ENCODE results near the gene ANGEL1.

ANGEL1 gene

DNA sequence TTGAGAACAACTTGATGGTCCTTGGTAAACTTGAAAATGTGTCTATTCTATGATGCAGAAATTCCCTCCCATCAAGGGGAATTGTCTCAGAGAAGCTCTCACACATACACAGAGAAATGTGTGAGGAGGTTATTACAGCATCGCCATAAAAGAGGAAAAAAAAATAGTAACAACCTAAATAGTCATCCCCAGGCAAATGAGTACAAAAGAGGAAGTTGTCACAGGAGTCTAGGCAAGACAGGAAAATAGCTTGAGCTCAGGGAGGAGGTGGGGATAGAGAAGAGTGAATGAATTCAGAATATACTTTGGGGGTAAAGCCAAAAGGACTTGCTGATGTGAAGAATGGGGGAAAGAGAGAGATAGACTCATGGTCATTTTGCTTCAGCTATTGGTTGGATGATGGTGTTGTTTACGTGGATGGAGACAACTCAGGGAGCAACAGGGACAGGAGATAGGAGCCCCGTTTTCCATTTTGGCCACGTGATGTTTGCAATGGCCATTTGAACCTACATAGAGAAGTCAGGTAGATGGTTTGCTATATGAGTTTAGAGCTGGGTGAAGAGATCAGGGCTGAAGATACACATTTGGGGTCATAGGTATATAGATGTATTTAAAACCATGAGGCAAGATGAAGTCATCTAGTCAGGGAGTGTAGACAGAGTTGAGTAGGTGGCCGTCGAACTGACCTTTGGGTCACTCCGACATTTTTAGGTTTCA is 33.8 kb upstream of the ANGEL1 start:
- CTCF ChIA-PET: interaction anchor here (1.6 kb wide), 1 partner anchor 29 kb away, joined by 7 read pairs; no protein-coding TSS in a partner anchor
- no peak for DNase-seq (ENCODE audit: low read depth, low spot score)
- no peak overlapping the region for H3K4me3 ChIP-seq (ENCODE audit: low read depth, low read length)
- TF ChIP-seq, protein P1, sequence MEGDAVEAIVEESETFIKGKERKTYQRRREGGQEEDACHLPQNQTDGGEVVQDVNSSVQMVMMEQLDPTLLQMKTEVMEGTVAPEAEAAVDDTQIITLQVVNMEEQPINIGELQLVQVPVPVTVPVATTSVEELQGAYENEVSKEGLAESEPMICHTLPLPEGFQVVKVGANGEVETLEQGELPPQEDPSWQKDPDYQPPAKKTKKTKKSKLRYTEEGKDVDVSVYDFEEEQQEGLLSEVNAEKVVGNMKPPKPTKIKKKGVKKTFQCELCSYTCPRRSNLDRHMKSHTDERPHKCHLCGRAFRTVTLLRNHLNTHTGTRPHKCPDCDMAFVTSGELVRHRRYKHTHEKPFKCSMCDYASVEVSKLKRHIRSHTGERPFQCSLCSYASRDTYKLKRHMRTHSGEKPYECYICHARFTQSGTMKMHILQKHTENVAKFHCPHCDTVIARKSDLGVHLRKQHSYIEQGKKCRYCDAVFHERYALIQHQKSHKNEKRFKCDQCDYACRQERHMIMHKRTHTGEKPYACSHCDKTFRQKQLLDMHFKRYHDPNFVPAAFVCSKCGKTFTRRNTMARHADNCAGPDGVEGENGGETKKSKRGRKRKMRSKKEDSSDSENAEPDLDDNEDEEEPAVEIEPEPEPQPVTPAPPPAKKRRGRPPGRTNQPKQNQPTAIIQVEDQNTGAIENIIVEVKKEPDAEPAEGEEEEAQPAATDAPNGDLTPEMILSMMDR (IDR thresholded peaks at IDR 0.05; ENCODE audit: insufficient read depth, low read length, missing control alignments): no peak
- POLR2A ChIA-PET: no interaction called here

DNA sequence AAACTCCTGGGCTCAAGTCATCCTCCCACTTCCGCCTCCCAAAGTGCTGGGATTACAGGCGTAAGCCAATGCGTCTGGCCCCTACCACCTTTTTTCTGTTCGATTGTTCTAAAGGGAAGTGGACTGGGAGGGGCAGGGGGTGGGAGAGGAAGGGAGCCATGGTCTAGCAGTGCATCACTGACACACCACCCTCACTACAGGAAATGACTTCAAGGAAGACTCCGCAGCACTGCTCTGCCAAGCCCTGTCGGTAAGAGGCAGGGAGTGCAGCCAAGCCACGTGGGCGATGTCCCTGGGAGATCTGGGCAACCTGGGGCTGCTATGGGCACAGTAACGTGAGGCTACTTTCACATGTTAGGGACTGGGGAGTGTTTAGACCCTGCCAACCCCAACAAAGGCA is 31.5 kb upstream of the ANGEL1 start:
- ChIA-PET CTCF (no interaction called here), POLR2A (no interaction called here)
- no peak overlapping the region for H3K4me3 ChIP-seq (ENCODE audit: low read depth, low read length)
- no peak for DNase-seq (ENCODE audit: low read depth, low spot score)
- TF ChIP-seq, protein P1 (IDR thresholded peaks at IDR 0.05; ENCODE audit: insufficient read depth, low read length, missing control alignments): no peak

DNA sequence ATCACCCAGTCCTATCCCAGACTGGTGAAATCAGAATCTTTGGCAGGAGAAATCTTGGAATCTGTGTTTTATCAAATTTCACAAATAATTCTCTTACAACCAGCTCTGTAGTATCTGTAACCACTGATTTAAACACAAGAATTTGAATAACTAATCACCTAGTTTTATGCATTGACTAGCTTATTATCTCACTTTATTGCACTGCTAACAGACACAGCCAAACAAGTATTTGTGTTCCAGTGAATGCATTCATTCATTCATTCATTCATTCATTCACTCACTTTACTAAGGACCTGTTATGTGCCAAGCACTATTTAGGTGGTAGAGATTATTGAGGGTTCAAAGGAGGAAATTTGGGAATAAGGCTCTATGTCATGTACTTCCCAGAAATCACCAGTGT is 29.7 kb upstream of the ANGEL1 start:
- TF ChIP-seq, protein P1 (IDR thresholded peaks at IDR 0.05; ENCODE audit: insufficient read depth, low read length, missing control alignments): no peak
- CTCF ChIA-PET: interaction anchor here (0.6 to 1.3 kb wide), 3 partner anchors 31 to 228 kb away, joined by 3 to 4 read pairs (median 3); no protein-coding TSS in a partner anchor
- POLR2A ChIA-PET: no interaction called here
- DNase-seq (ENCODE audit: low read depth, low spot score): no peak
- no peak overlapping the region for H3K4me3 ChIP-seq (ENCODE audit: low read depth, low read length)

- TF ChIP-seq, protein P1 (IDR thresholded peaks at IDR 0.05; ENCODE audit: insufficient read depth, low read length, missing control alignments): no peak
- ChIA-PET CTCF (interaction anchor here (0.7 kb wide), 1 partner anchor 128 kb away, joined by 3 read pairs; no protein-coding TSS in a partner anchor), POLR2A (no interaction called here)
- no peak for DNase-seq (ENCODE audit: low read depth, low spot score)
- no peak overlapping the region for H3K4me3 ChIP-seq (ENCODE audit: low read depth, low read length)
These were observed 24.8 kb upstream of the ANGEL1 start for GRCh38 chr14:76837524-76837923.

DNA sequence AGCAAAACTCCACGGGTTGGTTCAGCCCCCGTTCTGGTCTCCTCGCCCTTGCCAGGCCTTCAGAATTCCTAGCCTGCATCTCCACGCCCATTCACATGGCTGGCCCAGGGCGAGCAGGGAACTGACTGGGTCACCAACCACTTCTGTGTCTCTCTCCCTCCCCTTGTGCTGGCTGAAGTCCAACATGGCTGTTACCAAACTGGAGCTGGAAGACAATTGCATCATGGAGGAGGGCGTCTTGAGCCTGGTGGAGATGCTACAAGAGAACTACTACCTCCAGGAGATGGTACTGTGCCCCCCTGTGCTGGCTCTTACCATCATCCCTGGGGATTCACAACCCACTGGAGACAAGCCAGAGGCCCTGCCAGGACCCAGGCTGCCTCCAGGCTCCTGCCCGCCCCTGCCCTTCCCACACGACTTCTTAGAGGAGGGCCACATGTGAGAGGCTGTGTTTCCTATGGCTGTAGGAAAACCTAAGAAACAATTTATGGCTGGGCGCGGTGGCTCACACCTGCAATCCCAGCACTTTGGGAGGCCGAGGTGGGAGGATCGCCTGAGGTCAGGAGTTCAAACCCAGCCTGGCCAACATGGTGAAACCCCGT is 23.4 kb upstream of the ANGEL1 start:
- H3K4me3 ChIP-seq (ENCODE audit: low read depth, low read length): no peak overlapping the region
- TF ChIP-seq, protein P1 (IDR thresholded peaks at IDR 0.05; ENCODE audit: insufficient read depth, low read length, missing control alignments): no peak
- ChIA-PET CTCF (no interaction called here), POLR2A (no interaction called here)
- no peak for DNase-seq (ENCODE audit: low read depth, low spot score)

GRCh38 chr14:76834241-76834661 is 21.6 kb upstream of the ANGEL1 start:
- POLR2A ChIA-PET: no interaction called here
- no peak for DNase-seq (ENCODE audit: low read depth, low spot score)
- TF ChIP-seq, protein P1 (IDR thresholded peaks at IDR 0.05; ENCODE audit: insufficient read depth, low read length, missing control alignments): no peak
- CTCF ChIA-PET: no interaction called here
- no peak overlapping the region for H3K4me3 ChIP-seq (ENCODE audit: low read depth, low read length)
